ENCODE results near the gene CSNK1A1. TPM values are rescaled to one million over a fixed set of nuclear protein-coding genes. Genes with fewer than 3 reads are reported as not detected.
A peak's percentile ranks its signal among the peaks of the same experiment; 100 is the strongest.
"Not testable (repeated sequence)": the region's sequence is repeated elsewhere in the genome, so short reads cannot be mapped to it uniquely, and the experiment has no call there.

Gene CSNK1A1
- total RNA-seq, 4 donors from 2014 or later = 146 to 200 (median 166) TPM

- Histone ChIP-seq H3K27ac (peak overlapping the region in 1 of 4 donors; percentile 20), H3K4me1 (peaks cover 3 to 97% (median 54%) of the 10 kb centered on the region in 4 donors)
- 63 to 78% methylated on average over 15 of the region's 15 CpGs for WGBS, 2 donors
These were observed 29.2 kb downstream of the CSNK1A1 start for GRCh38 chr5:149521739-149522685.

GRCh38 chr5:149519601-149520000 lies 31.6 kb downstream of the CSNK1A1 start:
- TF ChIP-seq EP300 (IDR thresholded peaks at IDR 0.05) (no peak), POLR2A (IDR thresholded peaks at IDR 0.05) (no peak), CTCF (IDR thresholded peaks at IDR 0.05) (no peak)
- peaks cover 0 to 13% (median 0%) of the 10 kb centered on the region in 3 donors for H3K36me3 ChIP-seq
- no peak for DNase-seq (ENCODE audit: low spot score in 2 of 2)
- peak overlapping the region in 1 of 4 donors; percentile 50 for H3K27ac ChIP-seq
- H3K27me3 ChIP-seq = no peaks in the 10 kb centered on the region
- no peaks in the 10 kb centered on the region for H3K9me3 ChIP-seq
- H3K4me1 ChIP-seq = peaks cover 4 to 95% (median 50%) of the 10 kb centered on the region in 4 donors
- H3K4me3 ChIP-seq = no peak overlapping the region

More at GRCh38 chr5:149521739-149522685, 29.2 kb downstream of the CSNK1A1 start:
- H3K36me3 ChIP-seq = peaks cover 0 to 9% (median 0%) of the 10 kb centered on the region in 3 donors
- H3K27me3 ChIP-seq = no peaks in the 10 kb centered on the region
- no peaks in the 10 kb centered on the region for H3K9me3 ChIP-seq
- no peak overlapping the region for H3K4me3 ChIP-seq
- TF ChIP-seq POLR2A (IDR thresholded peaks at IDR 0.05) = no peak
- TF ChIP-seq CTCF (IDR thresholded peaks at IDR 0.05) = no peak
- TF ChIP-seq EP300 (IDR thresholded peaks at IDR 0.05) = no peak
- no peak for DNase-seq (ENCODE audit: low spot score in 2 of 2)

GRCh38 chr5:149518620-149519019 lies 32.6 kb downstream of the CSNK1A1 start:
- no peak for DNase-seq (ENCODE audit: low spot score in 2 of 2)
- Histone ChIP-seq H3K4me3 (no peak overlapping the region), H3K36me3 (peaks cover 0 to 12% (median 0%) of the 10 kb centered on the region in 3 donors), H3K4me1 (peaks cover 4 to 95% (median 50%) of the 10 kb centered on the region in 4 donors), H3K27ac (peak overlapping the region in 1 of 4 donors; percentile 55), H3K27me3 (no peaks in the 10 kb centered on the region), H3K9me3 (no peaks in the 10 kb centered on the region)
- WGBS, 2 donors = 17 to 18% methylated on average over 3 of the region's 3 CpGs
- TF ChIP-seq CTCF (IDR thresholded peaks at IDR 0.05) = no peak
- TF ChIP-seq EP300 (IDR thresholded peaks at IDR 0.05) = no peak
- TF ChIP-seq POLR2A (IDR thresholded peaks at IDR 0.05) = no peak

GRCh38 chr5:149517461-149518122 lies 33.6 kb downstream of the CSNK1A1 start:
- Histone ChIP-seq H3K27ac (peak overlapping the region in 2 of 4 donors; percentile 25 to 55), H3K36me3 (peaks cover 0 to 8% (median 0%) of the 10 kb centered on the region in 3 donors), H3K4me1 (peaks cover 4 to 88% (median 45%) of the 10 kb centered on the region in 4 donors), H3K4me3 (no peak overlapping the region), H3K9me3 (no peaks in the 10 kb centered on the region), H3K27me3 (no peaks in the 10 kb centered on the region)
- WGBS, 2 donors = 42 to 54% methylated on average over 5 of the region's 5 CpGs
- DNase-seq (ENCODE audit: low spot score in 2 of 2) = no peak
- no peak for TF ChIP-seq EP300 (IDR thresholded peaks at IDR 0.05)

DNA sequence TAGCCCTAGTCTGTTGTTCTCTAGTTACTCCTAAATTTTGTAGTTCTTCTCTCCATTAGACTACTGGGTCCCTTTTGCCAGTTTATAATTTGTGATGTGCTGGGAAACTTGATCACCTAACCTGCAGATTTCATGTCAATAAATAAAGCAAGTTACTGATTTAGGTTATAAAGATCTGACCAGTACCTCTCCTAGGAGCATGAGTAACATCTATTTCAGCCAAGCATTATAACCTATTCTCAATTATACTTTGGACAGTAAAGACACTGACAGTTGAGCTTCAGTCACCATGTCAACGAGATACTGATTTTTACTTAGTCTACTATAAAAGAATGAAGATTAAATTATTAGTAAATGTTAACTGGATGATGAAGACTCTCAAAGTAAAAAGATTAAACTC lies 36.7 kb downstream of the CSNK1A1 start:
- Histone ChIP-seq H3K4me3 (no peak overlapping the region), H3K27me3 (no peaks in the 10 kb centered on the region), H3K4me1 (peaks cover 4 to 65% (median 28%) of the 10 kb centered on the region in 4 donors), H3K9me3 (no peaks in the 10 kb centered on the region), H3K27ac (no peak overlapping the region), H3K36me3 (peaks cover 0 to 31% (median 6%) of the 10 kb centered on the region in 3 donors)
- DNase-seq (ENCODE audit: low spot score in 2 of 2) = no peak
- 51 to 67% methylated on average over 1 of the region's 1 CpG for WGBS, 2 donors
- TF ChIP-seq EP300 (IDR thresholded peaks at IDR 0.05) = no peak
- TF ChIP-seq POLR2A (IDR thresholded peaks at IDR 0.05) = no peak

GRCh38 chr5:149513372-149513947 lies 37.8 kb downstream of the CSNK1A1 start:
- H3K27me3 ChIP-seq; H3K27ac ChIP-seq; DNase-seq (ENCODE audit: low spot score in 2 of 2); H3K4me3 ChIP-seq; H3K9me3 ChIP-seq: not testable (repeated sequence)
- Histone ChIP-seq H3K4me1 (peaks cover 4 to 61% (median 18%) of the 10 kb centered on the region in 4 donors), H3K36me3 (peaks cover 3 to 41% (median 13%) of the 10 kb centered on the region in 3 donors)
- 91 to 92% methylated on average over 11 of the region's 11 CpGs for WGBS, 2 donors
